Lung (tissue), 12 donors: ENCODE measurements around the gene PKP3. TPM values are rescaled to one million over a fixed set of nuclear protein-coding genes. Genes with fewer than 3 reads are reported as not detected.

ENCODE experiments used
- ATAC-seq: fragments of 200-7000 bp; cut with Tn5 transposase; one replicate; pipeline ENCODE4 v1.9.1; 2020; ENCODE audit warnings: moderate number of reproducible peaks; ENCODE audit not compliant: insufficient read depth, low FRiP score
- DNase-seq, 3 donors: peaks; one replicate each; pipeline ENCODE4 v3.0.0-alpha.2; 2013 to 2017
- H3K27ac ChIP-seq, 2 donors: one replicate each; pipeline ENCODE4 v1.5.1; 2013; ENCODE audit warnings: mild to moderate bottlenecking in 2 of 2, moderate library complexity in 2 of 2, control low read depth in 1 of 2, inconsistent platforms in 1 of 2, low read depth in 1 of 2, low read length in 1 of 2
- H3K27me3 ChIP-seq, 3 donors: one replicate each; pipeline ENCODE4 v1.5.1; 2013; ENCODE audit warnings: low read length in 2 of 3; ENCODE audit not compliant: control insufficient read depth in 3 of 3, insufficient read depth in 3 of 3
- H3K36me3 ChIP-seq, 4 donors: one replicate each; pipeline ENCODE4 v1.5.1; 2013; ENCODE audit warnings: low read length in 4 of 4, mild to moderate bottlenecking in 1 of 4, moderate library complexity in 1 of 4; ENCODE audit not compliant: control insufficient read depth in 4 of 4, insufficient read depth in 4 of 4
- H3K4me1 ChIP-seq, 5 donors: one replicate each; pipeline ENCODE4 v1.5.1; 2013; ENCODE audit warnings: low read length in 5 of 5, mild to moderate bottlenecking in 2 of 5, moderate library complexity in 1 of 5; ENCODE audit not compliant: control insufficient read depth in 5 of 5, insufficient read depth in 5 of 5
- H3K4me3 ChIP-seq: one replicate; pipeline ENCODE4 v1.5.1; 2013; ENCODE audit warnings: mild to moderate bottlenecking, control low read depth, moderate library complexity
- H3K9ac ChIP-seq, 2 donors: one replicate each; pipeline ENCODE4 v1.5.1; 2013; ENCODE audit warnings: low read length in 2 of 2, control low read depth in 1 of 2; ENCODE audit not compliant: insufficient read depth in 1 of 2
- H3K9me3 ChIP-seq, 4 donors: one replicate each; pipeline ENCODE4 v1.5.1; 2013; ENCODE audit warnings: low read length in 3 of 4, mild to moderate bottlenecking in 1 of 4, moderate library complexity in 1 of 4; ENCODE audit not compliant: control insufficient read depth in 4 of 4, insufficient read depth in 3 of 4
- WGBS, 2 donors: extraction: QIAGEN DNeasy Blood & Tissue Kit; methylation state at CpG; one replicate each; pipeline ENCODE4 v1.1.7; 2013; 5-methylcytosine and 5-hydroxymethylcytosine counted together
- polyA plus RNA-seq, 2 donors: library from polyadenylated mRNA; stranded (reverse); fragments of 200-250 nt; gene quantifications; one replicate each; pipeline ENCODE4 v1.2.1, GENCODE V29; 2013
- total RNA-seq, 2 donors: library from RNA; depleted of rRNA in 1 of 2; stranded (reverse); fragments of >200 nt in 1 of 2; gene quantifications; one replicate each; pipeline ENCODE4 v1.2.1, GENCODE V29; 2014 to 2021
- TF ChIP-seq, protein P1 (sequence below): IDR thresholded peaks from 2 replicates; pipeline ENCODE4 v1.5.1; 2012; ENCODE audit warnings: mild to moderate bottlenecking; ENCODE audit errors: control extremely low read depth, extremely low read depth
- donor health status: control.
- donor health status: control.
- donor health status: Bipolar disorder and iron deficiency.
- donor health status: healthy.
- donor health status: DM: yes; HTN: yes; CAD: no.

Gene PKP3
- total and polyA plus RNA-seq, 4 donors = 15.7 to 63.1 (median 40.3) TPM

GRCh38 chr11:372809-373715, 20.9 kb upstream of the PKP3 start:
- Histone ChIP-seq H3K36me3 (peaks cover 0 to 2% (median 0%) of the 10 kb centered on the region in 4 donors), H3K27ac (no peak overlapping the region), H3K9me3 (no peaks in the 10 kb centered on the region), H3K4me3 (no peak overlapping the region), H3K9ac (no peak overlapping the region), H3K4me1 (peaks cover 0 to 18% (median 0%) of the 10 kb centered on the region in 5 donors), H3K27me3 (no peaks in the 10 kb centered on the region)
- TF ChIP-seq, protein P1, sequence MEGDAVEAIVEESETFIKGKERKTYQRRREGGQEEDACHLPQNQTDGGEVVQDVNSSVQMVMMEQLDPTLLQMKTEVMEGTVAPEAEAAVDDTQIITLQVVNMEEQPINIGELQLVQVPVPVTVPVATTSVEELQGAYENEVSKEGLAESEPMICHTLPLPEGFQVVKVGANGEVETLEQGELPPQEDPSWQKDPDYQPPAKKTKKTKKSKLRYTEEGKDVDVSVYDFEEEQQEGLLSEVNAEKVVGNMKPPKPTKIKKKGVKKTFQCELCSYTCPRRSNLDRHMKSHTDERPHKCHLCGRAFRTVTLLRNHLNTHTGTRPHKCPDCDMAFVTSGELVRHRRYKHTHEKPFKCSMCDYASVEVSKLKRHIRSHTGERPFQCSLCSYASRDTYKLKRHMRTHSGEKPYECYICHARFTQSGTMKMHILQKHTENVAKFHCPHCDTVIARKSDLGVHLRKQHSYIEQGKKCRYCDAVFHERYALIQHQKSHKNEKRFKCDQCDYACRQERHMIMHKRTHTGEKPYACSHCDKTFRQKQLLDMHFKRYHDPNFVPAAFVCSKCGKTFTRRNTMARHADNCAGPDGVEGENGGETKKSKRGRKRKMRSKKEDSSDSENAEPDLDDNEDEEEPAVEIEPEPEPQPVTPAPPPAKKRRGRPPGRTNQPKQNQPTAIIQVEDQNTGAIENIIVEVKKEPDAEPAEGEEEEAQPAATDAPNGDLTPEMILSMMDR = no peak
- WGBS, 2 donors = 90 to 92% methylated on average over 41 of the region's 41 CpGs
- ATAC-seq = no peak
- DNase-seq = no peak

GRCh38 chr11:373716-374551, 20.1 kb upstream of the PKP3 start:
- H3K9me3 ChIP-seq = no peaks in the 10 kb centered on the region
- ATAC-seq (no peak), DNase-seq (no peak)
- H3K9ac ChIP-seq = no peak overlapping the region
- H3K36me3 ChIP-seq = peaks cover 0 to 2% (median 0%) of the 10 kb centered on the region in 4 donors
- H3K4me3 ChIP-seq = no peak overlapping the region
- TF ChIP-seq, protein P1 = no peak
- 88 to 94% methylated on average over 23 of the region's 23 CpGs for WGBS, 2 donors
- H3K27ac ChIP-seq = no peak overlapping the region
- no peaks in the 10 kb centered on the region for H3K27me3 ChIP-seq
- H3K4me1 ChIP-seq = peaks cover 0 to 11% (median 0%) of the 10 kb centered on the region in 5 donors

DNA sequence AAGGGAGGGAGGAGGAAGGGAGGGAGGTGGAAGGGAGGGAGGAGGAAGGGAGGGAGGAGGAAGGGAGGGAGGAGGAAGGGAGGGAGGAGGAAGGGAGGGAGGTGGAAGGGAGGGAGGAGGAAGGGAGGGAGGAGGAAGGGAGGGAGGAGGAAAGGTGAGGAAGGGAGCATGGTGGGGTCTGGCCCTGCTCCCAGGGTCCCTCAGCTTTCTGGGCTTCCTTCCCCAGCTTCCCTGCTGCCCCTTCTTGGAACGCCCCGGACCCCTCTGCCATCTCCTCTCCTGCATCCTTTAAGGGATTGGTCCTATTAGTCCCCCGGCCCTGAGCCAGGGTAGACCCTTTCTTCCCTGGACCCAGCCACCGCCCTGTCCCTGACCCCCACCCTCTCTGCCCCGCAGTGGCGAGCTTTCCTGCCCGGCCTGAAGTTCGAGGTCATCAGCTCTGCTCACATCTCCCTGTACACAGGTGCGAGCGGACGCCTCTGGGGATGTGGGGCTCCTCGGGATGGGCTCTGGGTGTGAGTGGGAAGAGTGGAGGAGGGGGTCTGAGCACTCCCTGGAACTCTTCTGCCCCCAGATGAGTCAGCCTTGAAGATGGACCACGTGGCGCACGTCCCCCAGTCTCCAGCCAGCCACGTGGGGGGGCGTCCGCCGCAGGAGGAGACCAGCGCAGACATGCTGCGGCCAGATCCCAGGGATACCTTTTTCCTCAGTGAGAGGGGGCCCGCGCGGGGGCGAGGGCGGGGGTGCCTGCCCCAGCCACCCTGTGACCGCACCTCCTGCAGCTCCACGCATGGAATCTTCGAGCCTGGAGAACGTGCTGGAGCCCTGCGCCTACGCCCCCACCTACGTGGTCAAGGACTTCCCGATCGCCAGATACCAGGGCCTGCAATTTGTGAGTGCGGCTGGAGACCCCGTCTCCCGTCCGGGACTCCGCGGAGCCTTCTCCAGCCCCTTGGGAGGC, 18.7 kb upstream of the PKP3 start:
- H3K4me1 ChIP-seq = peaks cover 0 to 8% (median 0%) of the 10 kb centered on the region in 5 donors
- WGBS, 2 donors = 94 to 97% methylated on average over 41 of the region's 41 CpGs
- DNase-seq (no peak), ATAC-seq (no peak)
- H3K4me3 ChIP-seq = no peak overlapping the region
- TF ChIP-seq, protein P1 = no peak
- no peaks in the 10 kb centered on the region for H3K9me3 ChIP-seq
- no peak overlapping the region for H3K9ac ChIP-seq
- H3K27ac ChIP-seq = no peak overlapping the region
- no peaks in the 10 kb centered on the region for H3K27me3 ChIP-seq
- H3K36me3 ChIP-seq = peaks cover 0 to 8% (median under 1%) of the 10 kb centered on the region in 4 donors
